ENCODE results near the gene SNX1. TPM values are rescaled to one million over a fixed set of nuclear protein-coding genes. Genes with fewer than 3 reads are reported as not detected.

SNX1 gene
- total RNA-seq, 2 donors from 2014 or later, result 54.5 to 63.0 TPM

- Histone ChIP-seq H3K27ac (ENCODE audit: low read depth, low read length) (no peak overlapping the region), H3K27me3 (ENCODE audit: control insufficient read depth, insufficient read depth, low read length, poor library complexity, severe bottlenecking) (no peaks in the 10 kb centered on the region), H3K9me3 (ENCODE audit: control insufficient read depth, low read length) (no peaks in the 10 kb centered on the region), H3K4me1 (ENCODE audit: control insufficient read depth, insufficient read depth, low read length) (no peaks in the 10 kb centered on the region), H3K9ac (ENCODE audit: extremely low read depth, low read length, poor library complexity, severe bottlenecking) (no peak overlapping the region), H3K36me3 (ENCODE audit: control insufficient read depth, insufficient read depth, low read length) (peaks cover 53% of the 10 kb centered on the region), H3K4me3 (ENCODE audit: low read length) (no peak overlapping the region)
- Mint-ChIP-seq H3K27me3 (ENCODE audit: insufficient read depth) (no peaks in the 10 kb centered on the region), H3K27ac (no peak overlapping the region), H3K9me3 (no peaks in the 10 kb centered on the region), H3K4me1 (peaks cover 3% of the 10 kb centered on the region), H3K36me3 (ENCODE audit: low read depth) (peaks cover 79% of the 10 kb centered on the region), H3K4me3 (no peak overlapping the region)
- no peak for TF ChIP-seq CTCF (conservative IDR thresholded peaks at IDR 0.05)
- WGBS, 2 experiments (ENCODE audit: insufficient coverage in 1 of 2, insufficient read length in 1 of 2), result 92 to 96% methylated on average over 3 to 4 of the region's 4 CpGs
- DNase-seq, result no peak
These were observed 36.4 kb downstream of the SNX1 start for GRCh38 chr15:64132217-64132616.

- H3K27me3 Mint-ChIP-seq (ENCODE audit: insufficient read depth), result no peaks in the 10 kb centered on the region
- H3K36me3 Mint-ChIP-seq (ENCODE audit: low read depth), result peaks cover 68% of the 10 kb centered on the region
These were observed 38.0 kb downstream of the SNX1 start for GRCh38 chr15:64133623-64134344.

GRCh38 chr15:64134345-64134829, 38.6 kb downstream of the SNX1 start:
- no peaks in the 10 kb centered on the region for H3K27me3 ChIP-seq (ENCODE audit: control insufficient read depth, insufficient read depth, low read length, poor library complexity, severe bottlenecking)
- peaks cover 68% of the 10 kb centered on the region for H3K36me3 Mint-ChIP-seq (ENCODE audit: low read depth)
- peaks cover 38% of the 10 kb centered on the region for H3K36me3 ChIP-seq (ENCODE audit: control insufficient read depth, insufficient read depth, low read length)
- peaks cover 3% of the 10 kb centered on the region for H3K4me1 Mint-ChIP-seq
- H3K27me3 Mint-ChIP-seq (ENCODE audit: insufficient read depth), result no peaks in the 10 kb centered on the region
- no peaks in the 10 kb centered on the region for H3K4me1 ChIP-seq (ENCODE audit: control insufficient read depth, insufficient read depth, low read length)
- H3K9ac ChIP-seq (ENCODE audit: extremely low read depth, low read length, poor library complexity, severe bottlenecking), result no peak overlapping the region
- TF ChIP-seq CTCF (conservative IDR thresholded peaks at IDR 0.05), result no peak
- H3K9me3 Mint-ChIP-seq, result no peaks in the 10 kb centered on the region
- 93 to 96% methylated on average over 5 to 9 of the region's 9 CpGs for WGBS, 2 experiments (ENCODE audit: insufficient coverage in 1 of 2, insufficient read length in 1 of 2)
- no peak overlapping the region for H3K27ac ChIP-seq (ENCODE audit: low read depth, low read length)
- H3K4me3 Mint-ChIP-seq, result no peak overlapping the region
- DNase-seq, result no peak
- H3K27ac Mint-ChIP-seq, result no peak overlapping the region
- no peak overlapping the region for H3K4me3 ChIP-seq (ENCODE audit: low read length)
- H3K9me3 ChIP-seq (ENCODE audit: control insufficient read depth, low read length), result no peaks in the 10 kb centered on the region

More at GRCh38 chr15:64133623-64134344, 38.0 kb downstream of the SNX1 start:
- Mint-ChIP-seq H3K4me3 (no peak overlapping the region), H3K9me3 (no peaks in the 10 kb centered on the region), H3K4me1 (peaks cover 3% of the 10 kb centered on the region), H3K27ac (no peak overlapping the region)
- no peaks in the 10 kb centered on the region for H3K9me3 ChIP-seq (ENCODE audit: control insufficient read depth, low read length)
- no peak for DNase-seq
- WGBS, 2 experiments (ENCODE audit: insufficient coverage in 1 of 2, insufficient read length in 1 of 2), result 94 to 98% methylated on average over 10 of the region's 10 CpGs
- H3K4me1 ChIP-seq (ENCODE audit: control insufficient read depth, insufficient read depth, low read length), result no peaks in the 10 kb centered on the region
- no peak overlapping the region for H3K4me3 ChIP-seq (ENCODE audit: low read length)
- H3K36me3 ChIP-seq (ENCODE audit: control insufficient read depth, insufficient read depth, low read length), result peaks cover 42% of the 10 kb centered on the region
- H3K27me3 ChIP-seq (ENCODE audit: control insufficient read depth, insufficient read depth, low read length, poor library complexity, severe bottlenecking), result no peaks in the 10 kb centered on the region
- no peak for TF ChIP-seq CTCF (conservative IDR thresholded peaks at IDR 0.05)
- no peak overlapping the region for H3K9ac ChIP-seq (ENCODE audit: extremely low read depth, low read length, poor library complexity, severe bottlenecking)
- no peak overlapping the region for H3K27ac ChIP-seq (ENCODE audit: low read depth, low read length)
